HepG2 (cell line): ENCODE results near the gene RRP36. TPM values are rescaled to one million over a fixed set of nuclear protein-coding genes. Genes with fewer than 3 reads are reported as not detected.

Experiments used
- BCL6 ChIP-seq: IDR thresholded peaks from 2 replicates; pipeline ENCODE4 v1.6.1; 2016; ENCODE audit warnings: missing genetic modification reagents, missing compliant biosample characterization
- IKZF1 ChIP-seq: fragments of 450-650 bp; IDR thresholded peaks from 2 replicates; pipeline ENCODE4 v1.7.1; 2016
- PAF1 ChIP-seq: IDR thresholded peaks from 2 replicates; pipeline ENCODE4 v1.6.1; 2016; ENCODE audit warnings: missing genetic modification reagents, missing compliant biosample characterization
- PHF5A ChIP-seq: IDR thresholded peaks from one replicate; pipeline ENCODE4 v1.6.1; 2018; ENCODE audit warnings: low read depth, missing genetic modification reagents; ENCODE audit not compliant: unreplicated experiment
- RXRB ChIP-seq: IDR thresholded peaks from 2 replicates; pipeline ENCODE4 v1.6.1; 2016; ENCODE audit warnings: borderline replicate concordance, missing genetic modification reagents, missing compliant biosample characterization
- polyA plus RNA-seq, 8 experiments: library from polyadenylated mRNA; depleted of rRNA in 3 of 8; stranded (reverse) in 7 of 8; unstranded in 1 of 8; fragments of >200 nt; fragmentation: Illumina TruSeq in 4 of 8; extraction: Trizol in 4 of 8; gene quantifications; 2 replicates each; pipeline versions ENCODE4 v1.2.1 to v1.2.3, GENCODE V29; 2011 to 2016; ENCODE audit warnings: low read depth in 4 of 8, missing spikeins in 1 of 8, mixed read lengths in 1 of 8; ENCODE audit not compliant: insufficient read depth in 1 of 8
- total RNA-seq, 5 experiments: library from RNA; depleted of rRNA; stranded (reverse); fragments of >200 nt; fragmentation: Illumina TruSeq; extraction: Trizol; gene quantifications; 2 replicates each; pipeline ENCODE4 v1.2.3, GENCODE V29; 2016; ENCODE audit warnings: low read depth in 1 of 5
- TF ChIP-seq, protein P1 (sequence below): sonication (generic); formaldehyde crosslinking; IDR thresholded peaks from 2 replicates; pipeline ENCODE4 v1.5.0; 2020; ENCODE audit warnings: missing genetic modification reagents
- TF ChIP-seq, protein P2 (sequence below): sonication (generic); formaldehyde crosslinking; IDR thresholded peaks from 2 replicates; pipeline ENCODE4 v1.5.0; 2020; ENCODE audit warnings: mild to moderate bottlenecking, missing genetic modification reagents, borderline replicate concordance
- TF ChIP-seq, protein P3 (sequence below): sonication (generic); formaldehyde crosslinking; IDR thresholded peaks from 2 replicates; pipeline ENCODE4 v1.4.0; 2020; ENCODE audit warnings: mild to moderate bottlenecking, missing genetic modification reagents
- TF ChIP-seq, protein P4 (sequence below): sonication (generic); formaldehyde crosslinking; conservative IDR thresholded peaks from 2 replicates; pipeline ENCODE4 v1.4.0; 2020; ENCODE audit warnings: missing genetic modification reagents
- TF ChIP-seq, protein P5 (sequence below): sonication (generic); formaldehyde crosslinking; IDR thresholded peaks from 2 replicates; pipeline ENCODE4 v1.5.0; 2020; ENCODE audit warnings: mild to moderate bottlenecking, missing genetic modification reagents
- TF ChIP-seq, protein P6 (sequence below): sonication (generic); formaldehyde crosslinking; IDR thresholded peaks from 2 replicates; pipeline ENCODE4 v1.5.0; 2020; ENCODE audit warnings: mild to moderate bottlenecking, missing genetic modification reagents, borderline replicate concordance

Gene RRP36
- total and polyA plus RNA-seq, 2 of the 13 experiments (the other 11 are each of a cell fraction or from before 2014, with no cell fraction given) = 29.5 to 144 TPM

DNA sequence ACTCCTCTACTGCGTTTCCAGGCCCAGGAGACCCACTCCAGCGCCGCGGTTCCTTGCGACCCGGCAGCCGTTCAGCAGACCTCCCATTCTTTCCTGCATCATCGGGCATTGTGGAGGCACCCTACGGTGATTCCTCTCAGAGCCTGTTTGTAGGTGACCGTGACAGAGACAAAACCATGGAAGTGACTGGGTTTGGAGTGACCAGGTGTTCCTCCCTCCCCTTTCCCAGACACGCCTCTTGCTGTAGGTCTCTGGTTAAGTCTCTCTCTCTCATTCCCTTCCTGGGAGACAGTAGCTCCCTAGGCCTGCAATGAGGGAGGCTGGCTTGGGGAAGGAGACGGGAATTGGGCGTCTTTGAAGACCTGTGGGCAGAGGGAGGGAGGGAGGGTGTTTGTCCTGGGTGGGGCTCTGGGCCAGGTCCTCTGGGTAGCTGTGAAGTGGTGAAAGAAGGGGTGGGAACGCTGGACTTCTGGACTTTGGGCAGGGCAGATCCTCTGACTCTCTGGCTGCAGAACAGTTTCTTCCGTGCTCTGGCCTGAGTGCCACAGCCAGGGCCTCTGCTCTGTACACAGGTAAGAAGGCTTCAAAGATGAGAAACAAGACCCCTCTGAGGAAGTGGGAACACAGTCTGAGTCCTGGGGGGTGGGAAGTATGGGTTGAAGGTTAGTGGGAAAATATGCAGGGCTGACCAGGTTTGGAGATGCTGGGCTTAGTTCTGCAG lies 38.8 kb downstream of the RRP36 start (continued):
- no peak for TF ChIP-seq PHF5A
- peak; percentile 24; the same call in 1 of the 2 replicates for TF ChIP-seq BCL6 (CRISPR knock-in tag)
- peak; percentile 64; the same call in 1 of the 2 replicates for TF ChIP-seq RXRB (CRISPR knock-in tag)
- no peak for TF ChIP-seq IKZF1
- TF ChIP-seq, protein P1, sequence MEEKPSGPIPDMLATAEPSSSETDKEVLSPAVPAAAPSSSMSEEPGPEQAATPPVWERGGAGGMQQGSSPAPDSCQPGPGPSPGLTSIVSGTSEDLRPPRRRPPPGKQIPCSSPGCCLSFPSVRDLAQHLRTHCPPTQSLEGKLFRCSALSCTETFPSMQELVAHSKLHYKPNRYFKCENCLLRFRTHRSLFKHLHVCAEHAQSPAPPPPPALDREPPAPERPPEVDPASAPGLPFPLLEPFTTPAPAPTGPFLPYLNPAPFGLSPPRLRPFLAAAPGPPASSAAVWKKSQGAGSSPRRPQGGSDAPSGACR (CRISPR knock-in tag) = no peak; the same call in 1 of the 2 replicates
- TF ChIP-seq, protein P2, sequence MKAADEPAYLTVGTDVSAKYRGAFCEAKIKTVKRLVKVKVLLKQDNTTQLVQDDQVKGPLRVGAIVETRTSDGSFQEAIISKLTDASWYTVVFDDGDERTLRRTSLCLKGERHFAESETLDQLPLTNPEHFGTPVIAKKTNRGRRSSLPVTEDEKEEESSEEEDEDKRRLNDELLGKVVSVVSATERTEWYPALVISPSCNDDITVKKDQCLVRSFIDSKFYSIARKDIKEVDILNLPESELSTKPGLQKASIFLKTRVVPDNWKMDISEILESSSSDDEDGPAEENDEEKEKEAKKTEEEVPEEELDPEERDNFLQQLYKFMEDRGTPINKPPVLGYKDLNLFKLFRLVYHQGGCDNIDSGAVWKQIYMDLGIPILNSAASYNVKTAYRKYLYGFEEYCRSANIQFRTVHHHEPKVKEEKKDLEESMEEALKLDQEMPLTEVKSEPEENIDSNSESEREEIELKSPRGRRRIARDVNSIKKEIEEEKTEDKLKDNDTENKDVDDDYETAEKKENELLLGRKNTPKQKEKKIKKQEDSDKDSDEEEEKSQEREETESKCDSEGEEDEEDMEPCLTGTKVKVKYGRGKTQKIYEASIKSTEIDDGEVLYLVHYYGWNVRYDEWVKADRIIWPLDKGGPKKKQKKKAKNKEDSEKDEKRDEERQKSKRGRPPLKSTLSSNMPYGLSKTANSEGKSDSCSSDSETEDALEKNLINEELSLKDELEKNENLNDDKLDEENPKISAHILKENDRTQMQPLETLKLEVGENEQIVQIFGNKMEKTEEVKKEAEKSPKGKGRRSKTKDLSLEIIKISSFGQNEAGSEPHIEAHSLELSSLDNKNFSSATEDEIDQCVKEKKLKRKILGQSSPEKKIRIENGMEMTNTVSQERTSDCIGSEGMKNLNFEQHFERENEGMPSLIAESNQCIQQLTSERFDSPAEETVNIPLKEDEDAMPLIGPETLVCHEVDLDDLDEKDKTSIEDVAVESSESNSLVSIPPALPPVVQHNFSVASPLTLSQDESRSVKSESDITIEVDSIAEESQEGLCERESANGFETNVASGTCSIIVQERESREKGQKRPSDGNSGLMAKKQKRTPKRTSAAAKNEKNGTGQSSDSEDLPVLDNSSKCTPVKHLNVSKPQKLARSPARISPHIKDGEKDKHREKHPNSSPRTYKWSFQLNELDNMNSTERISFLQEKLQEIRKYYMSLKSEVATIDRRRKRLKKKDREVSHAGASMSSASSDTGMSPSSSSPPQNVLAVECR (CRISPR knock-in tag) = peak; percentile 56
- TF ChIP-seq, protein P3, sequence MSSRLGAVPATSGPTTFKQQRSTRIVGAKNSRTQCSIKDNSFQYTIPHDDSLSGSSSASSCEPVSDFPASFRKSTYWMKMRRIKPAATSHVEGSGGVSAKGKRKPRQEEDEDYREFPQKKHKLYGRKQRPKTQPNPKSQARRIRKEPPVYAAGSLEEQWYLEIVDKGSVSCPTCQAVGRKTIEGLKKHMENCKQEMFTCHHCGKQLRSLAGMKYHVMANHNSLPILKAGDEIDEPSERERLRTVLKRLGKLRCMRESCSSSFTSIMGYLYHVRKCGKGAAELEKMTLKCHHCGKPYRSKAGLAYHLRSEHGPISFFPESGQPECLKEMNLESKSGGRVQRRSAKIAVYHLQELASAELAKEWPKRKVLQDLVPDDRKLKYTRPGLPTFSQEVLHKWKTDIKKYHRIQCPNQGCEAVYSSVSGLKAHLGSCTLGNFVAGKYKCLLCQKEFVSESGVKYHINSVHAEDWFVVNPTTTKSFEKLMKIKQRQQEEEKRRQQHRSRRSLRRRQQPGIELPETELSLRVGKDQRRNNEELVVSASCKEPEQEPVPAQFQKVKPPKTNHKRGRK (CRISPR knock-in tag) = no peak; the same call in 1 of the 2 replicates
- TF ChIP-seq, protein P4, sequence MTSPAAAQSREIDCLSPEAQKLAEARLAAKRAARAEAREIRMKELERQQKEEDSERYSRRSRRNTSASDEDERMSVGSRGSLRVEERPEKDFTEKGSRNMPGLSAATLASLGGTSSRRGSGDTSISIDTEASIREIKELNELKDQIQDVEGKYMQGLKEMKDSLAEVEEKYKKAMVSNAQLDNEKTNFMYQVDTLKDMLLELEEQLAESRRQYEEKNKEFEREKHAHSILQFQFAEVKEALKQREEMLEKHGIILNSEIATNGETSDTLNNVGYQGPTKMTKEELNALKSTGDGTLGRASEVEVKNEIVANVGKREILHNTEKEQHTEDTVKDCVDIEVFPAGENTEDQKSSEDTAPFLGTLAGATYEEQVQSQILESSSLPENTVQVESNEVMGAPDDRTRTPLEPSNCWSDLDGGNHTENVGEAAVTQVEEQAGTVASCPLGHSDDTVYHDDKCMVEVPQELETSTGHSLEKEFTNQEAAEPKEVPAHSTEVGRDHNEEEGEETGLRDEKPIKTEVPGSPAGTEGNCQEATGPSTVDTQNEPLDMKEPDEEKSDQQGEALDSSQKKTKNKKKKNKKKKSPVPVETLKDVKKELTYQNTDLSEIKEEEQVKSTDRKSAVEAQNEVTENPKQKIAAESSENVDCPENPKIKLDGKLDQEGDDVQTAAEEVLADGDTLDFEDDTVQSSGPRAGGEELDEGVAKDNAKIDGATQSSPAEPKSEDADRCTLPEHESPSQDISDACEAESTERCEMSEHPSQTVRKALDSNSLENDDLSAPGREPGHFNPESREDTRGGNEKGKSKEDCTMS (CRISPR knock-in tag) = 0 out of 2 replicates have a peak, but pooled peaks have one; percentile 11
- TF ChIP-seq, protein P5, sequence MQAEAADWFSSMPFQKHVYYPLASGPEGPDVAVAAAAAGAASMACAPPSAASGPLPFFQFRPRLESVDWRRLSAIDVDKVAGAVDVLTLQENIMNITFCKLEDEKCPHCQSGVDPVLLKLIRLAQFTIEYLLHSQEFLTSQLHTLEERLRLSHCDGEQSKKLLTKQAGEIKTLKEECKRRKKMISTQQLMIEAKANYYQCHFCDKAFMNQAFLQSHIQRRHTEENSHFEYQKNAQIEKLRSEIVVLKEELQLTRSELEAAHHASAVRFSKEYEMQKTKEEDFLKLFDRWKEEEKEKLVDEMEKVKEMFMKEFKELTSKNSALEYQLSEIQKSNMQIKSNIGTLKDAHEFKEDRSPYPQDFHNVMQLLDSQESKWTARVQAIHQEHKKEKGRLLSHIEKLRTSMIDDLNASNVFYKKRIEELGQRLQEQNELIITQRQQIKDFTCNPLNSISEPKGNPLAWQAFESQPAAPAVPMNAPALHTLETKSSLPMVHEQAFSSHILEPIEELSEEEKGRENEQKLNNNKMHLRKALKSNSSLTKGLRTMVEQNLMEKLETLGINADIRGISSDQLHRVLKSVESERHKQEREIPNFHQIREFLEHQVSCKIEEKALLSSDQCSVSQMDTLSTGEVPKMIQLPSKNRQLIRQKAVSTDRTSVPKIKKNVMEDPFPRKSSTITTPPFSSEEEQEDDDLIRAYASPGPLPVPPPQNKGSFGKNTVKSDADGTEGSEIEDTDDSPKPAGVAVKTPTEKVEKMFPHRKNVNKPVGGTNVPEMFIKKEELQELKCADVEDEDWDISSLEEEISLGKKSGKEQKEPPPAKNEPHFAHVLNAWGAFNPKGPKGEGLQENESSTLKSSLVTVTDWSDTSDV (CRISPR knock-in tag) = no peak
- TF ChIP-seq PAF1 (CRISPR knock-in tag) = no peak
- TF ChIP-seq, protein P6, sequence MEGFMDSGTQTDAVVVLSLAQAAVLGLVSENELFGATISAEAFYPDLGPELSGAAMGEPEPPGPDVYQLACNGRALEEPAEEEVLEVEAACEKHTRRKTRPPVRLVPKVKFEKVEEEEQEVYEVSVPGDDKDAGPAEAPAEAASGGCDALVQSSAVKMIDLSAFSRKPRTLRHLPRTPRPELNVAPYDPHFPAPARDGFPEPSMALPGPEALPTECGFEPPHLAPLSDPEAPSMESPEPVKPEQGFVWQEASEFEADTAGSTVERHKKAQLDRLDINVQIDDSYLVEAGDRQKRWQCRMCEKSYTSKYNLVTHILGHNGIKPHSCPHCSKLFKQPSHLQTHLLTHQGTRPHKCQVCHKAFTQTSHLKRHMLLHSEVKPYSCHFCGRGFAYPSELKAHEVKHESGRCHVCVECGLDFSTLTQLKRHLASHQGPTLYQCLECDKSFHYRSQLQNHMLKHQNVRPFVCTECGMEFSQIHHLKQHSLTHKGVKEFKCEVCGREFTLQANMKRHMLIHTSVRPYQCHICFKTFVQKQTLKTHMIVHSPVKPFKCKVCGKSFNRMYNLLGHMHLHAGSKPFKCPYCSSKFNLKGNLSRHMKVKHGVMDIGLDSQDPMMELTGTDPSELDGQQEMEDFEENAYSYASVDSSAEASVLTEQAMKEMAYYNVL (CRISPR knock-in tag) = 0 out of 2 replicates have a peak, but pooled peaks have one; percentile 53
